Natural killer cell (primary cell): ENCODE data around the gene NFAT5. TPM values are rescaled to one million over a fixed set of nuclear protein-coding genes. Genes with fewer than 3 reads are reported as not detected.
A peak's percentile ranks its signal among the peaks of the same experiment; 100 is the strongest.

Experiments used
- ATAC-seq, 3 donors: fragments of 150-1000 bp in 2 of 3; fragments of 200-7000 bp in 1 of 3; cut with Tn5 transposase; 1 replicate in 1 of 3; 2 replicates in 2 of 3; pipeline ENCODE4 v1.10.0; 2021; ENCODE audit warnings: mild to moderate bottlenecking in 2 of 3, moderate library complexity in 2 of 3
- DNase-seq, 2 donors: peaks; one replicate each; pipeline versions ENCODE4 v3.0.0 to v3.0.0-alpha.2; 2013 to 2021; ENCODE audit warnings: mixed read lengths in 1 of 2
- H3K27ac ChIP-seq: one replicate; pipeline ENCODE4 v1.5.1; 2013; ENCODE audit warnings: mild to moderate bottlenecking, low read length
- H3K27me3 ChIP-seq: one replicate; pipeline ENCODE4 v1.6.1; 2013; ENCODE audit warnings: low read length; ENCODE audit not compliant: control insufficient read depth, insufficient read depth
- H3K36me3 ChIP-seq: one replicate; pipeline ENCODE4 v1.6.1; 2013; ENCODE audit warnings: low read length; ENCODE audit not compliant: control insufficient read depth, insufficient read depth
- H3K4me1 ChIP-seq: one replicate; pipeline ENCODE4 v1.6.1; 2013; ENCODE audit warnings: low read length; ENCODE audit not compliant: control insufficient read depth, insufficient read depth
- H3K4me3 ChIP-seq: one replicate; pipeline ENCODE4 v1.5.1; 2013; ENCODE audit warnings: low read length
- H3K9me3 ChIP-seq: one replicate; pipeline ENCODE4 v1.6.1; 2013; ENCODE audit warnings: low read length; ENCODE audit not compliant: control insufficient read depth, insufficient read depth
- H3K27ac Mint-ChIP-seq, 2 donors: one replicate each; pipeline ENCODE4 v1.8.0; 2022; ENCODE audit warnings: mild to moderate bottlenecking in 2 of 2, mixed read lengths in 2 of 2, moderate library complexity in 1 of 2
- H3K27me3 Mint-ChIP-seq, 2 donors: one replicate each; pipeline ENCODE4 v1.8.0; 2022; ENCODE audit warnings: low read depth in 2 of 2, mixed read lengths in 2 of 2
- H3K36me3 Mint-ChIP-seq: one replicate; pipeline ENCODE4 v1.8.0; 2022; ENCODE audit warnings: mixed read lengths
- H3K4me1 Mint-ChIP-seq, 2 donors: one replicate each; pipeline ENCODE4 v1.8.0; 2022; ENCODE audit warnings: mixed read lengths in 2 of 2
- H3K4me3 Mint-ChIP-seq: one replicate; pipeline ENCODE4 v1.8.0; 2022; ENCODE audit warnings: mild to moderate bottlenecking, moderate library complexity, mixed read lengths
- H3K9me3 Mint-ChIP-seq, 2 donors: one replicate each; pipeline ENCODE4 v1.8.0; 2022; ENCODE audit warnings: mixed read lengths in 2 of 2
- WGBS: methylation state at CpG from one replicate; pipeline ENCODE4 v1.1.7; 2013; ENCODE audit warnings: missing lambda C conversion rate; ENCODE audit not compliant: insufficient coverage; 5-methylcytosine and 5-hydroxymethylcytosine counted together
- intact Hi-C: fragments of 100-400 bp; cut with micrococcal nuclease; formaldehyde crosslinking; loops from one replicate; pipeline ENCODE4 v1.14.2; 2022
- total RNA-seq, 4 donors: library from RNA; stranded (reverse); fragments of 120-200 nt in 1 of 4; gene quantifications; one replicate each; pipeline versions ENCODE4 v1.2.3 to v1.2.4, GENCODE V29; 2013 to 2022
- TF ChIP-seq, protein P1 (sequence below): fragments of 200-600 bp; IDR thresholded peaks from one replicate; pipeline ENCODE4 v1.8.0; 2022; ENCODE audit warnings: antibody characterized with exemption

NFAT5 gene
- total RNA-seq, 3 donors from 2014 or later (not counting 1 experiment from before 2014, with no cell fraction given) = 70.0 to 73.6 (median 70.6) TPM

DNA sequence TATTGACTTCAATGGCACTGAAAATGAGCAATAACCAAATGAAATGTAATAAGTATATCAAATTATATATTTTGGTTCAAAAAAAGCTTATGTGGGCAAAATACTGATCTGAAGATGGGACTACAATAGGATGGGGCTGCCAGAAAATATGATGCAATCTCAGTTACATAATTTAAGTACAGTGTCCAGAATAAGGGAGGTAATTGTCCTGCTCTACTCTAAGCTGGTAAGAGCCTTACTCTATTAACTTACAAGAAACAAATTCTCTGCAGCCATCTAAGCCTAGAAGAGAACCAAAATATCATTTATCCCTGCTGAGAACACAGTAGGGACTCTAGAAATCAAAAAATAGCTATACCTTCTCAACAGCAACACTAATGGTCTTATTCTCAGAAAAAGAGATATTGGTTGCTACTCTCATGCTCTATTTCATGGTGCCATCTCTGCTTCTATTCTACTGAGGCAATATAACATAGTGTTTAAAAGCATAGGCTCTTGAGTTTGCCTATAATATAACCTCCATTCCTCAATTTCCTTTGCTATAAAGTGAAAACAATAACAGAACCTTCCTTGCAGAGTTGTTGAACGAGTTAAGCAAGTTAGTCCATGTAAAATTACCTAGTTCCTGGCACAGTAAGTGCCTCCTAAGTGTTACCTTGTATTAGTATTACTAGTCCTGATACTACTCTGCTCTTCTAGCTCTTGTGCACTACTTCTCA lies 140.6 kb downstream of the NFAT5 start:
- 100% methylated on average over 1 of the region's 1 CpG for WGBS
- peaks cover 14% of the 10 kb centered on the region for H3K36me3 ChIP-seq
- no peaks in the 10 kb centered on the region for H3K9me3 ChIP-seq
- Mint-ChIP-seq H3K27ac (no peak overlapping the region), H3K9me3 (no peaks in the 10 kb centered on the region), H3K4me1 (peaks cover 0 to 7% of the 10 kb centered on the region in 2 donors), H3K36me3 (no peaks in the 10 kb centered on the region), H3K4me3 (no peak overlapping the region), H3K27me3 (no peaks in the 10 kb centered on the region)
- intact Hi-C loops = loop anchor here (10.0 kb wide), 1 partner anchor 948 kb away; no protein-coding TSS in a partner anchor
- no peaks in the 10 kb centered on the region for H3K27me3 ChIP-seq
- H3K4me1 ChIP-seq = no peaks in the 10 kb centered on the region
- no peak overlapping the region for H3K4me3 ChIP-seq
- no peak for ATAC-seq
- H3K27ac ChIP-seq = no peak overlapping the region
- no peak for DNase-seq
- TF ChIP-seq, protein P1, sequence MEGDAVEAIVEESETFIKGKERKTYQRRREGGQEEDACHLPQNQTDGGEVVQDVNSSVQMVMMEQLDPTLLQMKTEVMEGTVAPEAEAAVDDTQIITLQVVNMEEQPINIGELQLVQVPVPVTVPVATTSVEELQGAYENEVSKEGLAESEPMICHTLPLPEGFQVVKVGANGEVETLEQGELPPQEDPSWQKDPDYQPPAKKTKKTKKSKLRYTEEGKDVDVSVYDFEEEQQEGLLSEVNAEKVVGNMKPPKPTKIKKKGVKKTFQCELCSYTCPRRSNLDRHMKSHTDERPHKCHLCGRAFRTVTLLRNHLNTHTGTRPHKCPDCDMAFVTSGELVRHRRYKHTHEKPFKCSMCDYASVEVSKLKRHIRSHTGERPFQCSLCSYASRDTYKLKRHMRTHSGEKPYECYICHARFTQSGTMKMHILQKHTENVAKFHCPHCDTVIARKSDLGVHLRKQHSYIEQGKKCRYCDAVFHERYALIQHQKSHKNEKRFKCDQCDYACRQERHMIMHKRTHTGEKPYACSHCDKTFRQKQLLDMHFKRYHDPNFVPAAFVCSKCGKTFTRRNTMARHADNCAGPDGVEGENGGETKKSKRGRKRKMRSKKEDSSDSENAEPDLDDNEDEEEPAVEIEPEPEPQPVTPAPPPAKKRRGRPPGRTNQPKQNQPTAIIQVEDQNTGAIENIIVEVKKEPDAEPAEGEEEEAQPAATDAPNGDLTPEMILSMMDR = no peak

DNA sequence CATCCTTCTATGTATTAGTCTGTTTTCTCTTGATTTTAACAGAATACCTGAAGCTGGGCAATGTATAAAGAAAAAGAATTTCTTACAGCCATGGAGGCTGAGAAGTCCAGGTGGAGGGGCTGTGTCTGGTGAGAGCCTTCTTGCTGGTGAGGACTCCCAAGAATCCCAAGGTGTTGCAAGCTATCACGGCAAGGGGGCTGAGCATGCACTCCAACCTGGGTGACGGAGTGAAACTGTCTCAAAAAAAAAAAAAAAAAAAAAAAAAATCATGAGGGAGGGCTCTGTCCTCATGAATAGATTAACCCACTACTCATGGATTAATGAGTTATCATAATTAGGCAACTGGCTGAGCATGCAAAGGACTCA lies 141.2 kb downstream of the NFAT5 start:
- intact Hi-C loops = loop anchor here (10.0 kb wide), 1 partner anchor 948 kb away; no protein-coding TSS in a partner anchor

DNA sequence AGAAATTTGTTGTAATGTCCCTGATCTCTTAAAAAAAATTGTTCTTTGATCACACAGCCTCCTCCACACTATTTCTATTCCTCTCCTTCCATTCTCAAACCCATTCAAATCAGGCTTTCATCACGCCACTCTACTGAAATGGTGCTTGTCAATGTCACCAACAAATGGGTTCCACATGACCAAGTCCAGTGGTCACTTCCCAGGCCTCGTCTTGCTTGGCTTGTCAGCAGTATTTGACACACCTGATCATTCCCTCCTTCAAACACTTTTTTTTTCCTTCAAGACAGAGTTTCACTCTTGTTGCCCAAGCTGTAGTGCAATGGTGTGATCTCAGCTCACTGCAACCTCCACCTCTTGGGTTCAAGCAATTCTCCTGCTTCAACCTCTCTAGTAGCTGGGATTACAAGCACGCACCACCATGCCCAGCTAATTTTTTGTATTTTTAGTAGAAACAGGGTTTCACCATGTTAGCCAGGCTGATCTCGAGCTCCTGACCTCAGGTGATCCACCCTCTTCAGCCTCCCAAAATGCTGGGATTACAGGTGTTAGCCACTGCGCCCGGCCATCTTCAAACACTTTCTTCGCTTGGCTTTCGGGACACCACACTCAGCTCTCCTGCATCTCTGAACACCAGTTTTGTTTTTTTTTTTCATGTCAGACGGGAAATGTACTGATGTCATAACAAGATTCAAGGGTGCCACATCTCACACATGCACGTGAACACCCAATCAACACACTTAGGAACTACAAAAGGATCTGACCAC lies 142.3 kb downstream of the NFAT5 start:
- 94% methylated on average over 10 of the region's 10 CpGs for WGBS
- H3K4me1 ChIP-seq = no peaks in the 10 kb centered on the region
- Mint-ChIP-seq H3K27ac (peak overlapping the region in 1 of 2 donors; percentile 33), H3K36me3 (no peaks in the 10 kb centered on the region), H3K4me1 (peaks cover 0 to 7% of the 10 kb centered on the region in 2 donors), H3K27me3 (no peaks in the 10 kb centered on the region), H3K4me3 (no peak overlapping the region), H3K9me3 (no peaks in the 10 kb centered on the region)
- no peaks in the 10 kb centered on the region for H3K9me3 ChIP-seq
- H3K27me3 ChIP-seq = no peaks in the 10 kb centered on the region
- no peak overlapping the region for H3K4me3 ChIP-seq
- ATAC-seq = no peak
- no peak for DNase-seq
- peaks cover 13% of the 10 kb centered on the region for H3K36me3 ChIP-seq
- intact Hi-C loops = loop anchor here (10.0 kb wide), 1 partner anchor 947 kb away; no protein-coding TSS in a partner anchor
- TF ChIP-seq, protein P1 = no peak
- no peak overlapping the region for H3K27ac ChIP-seq

More for the DNA sequence above, 141.2 kb downstream of the NFAT5 start:
- TF ChIP-seq, protein P1 = no peak
- H3K9me3 Mint-ChIP-seq = no peaks in the 10 kb centered on the region
- ATAC-seq = no peak
- Histone ChIP-seq H3K4me1 (no peaks in the 10 kb centered on the region), H3K27ac (no peak overlapping the region), H3K4me3 (no peak overlapping the region), H3K27me3 (no peaks in the 10 kb centered on the region), H3K36me3 (peaks cover 13% of the 10 kb centered on the region), H3K9me3 (no peaks in the 10 kb centered on the region)
- no peak for DNase-seq
- H3K4me3 Mint-ChIP-seq = no peak overlapping the region
- no peaks in the 10 kb centered on the region for H3K36me3 Mint-ChIP-seq
- no peaks in the 10 kb centered on the region for H3K27me3 Mint-ChIP-seq
- H3K4me1 Mint-ChIP-seq = peaks cover 0 to 7% of the 10 kb centered on the region in 2 donors
- H3K27ac Mint-ChIP-seq = no peak overlapping the region
- 80% methylated on average over 1 of the region's 2 CpGs for WGBS
